Thoracic aorta (tissue), 2 donors: ENCODE measurements around the gene ARRDC4. TPM values are rescaled to one million over a fixed set of nuclear protein-coding genes. Genes with fewer than 3 reads are reported as not detected.

ENCODE experiments used
- ATAC-seq: fragments of 150-250 bp; one replicate; pipeline ENCODE4 v1.8.0; 2017; ENCODE audit warnings: low read depth; ENCODE audit not compliant: insufficient number of reproducible peaks, low FRiP score
- DNase-seq: peaks from one replicate; pipeline ENCODE4 v3.0.0-alpha.2; 2020; ENCODE audit warnings: low spot score
- H3K27ac ChIP-seq, 2 donors: fragments of 200-600 bp; sonication (generic); 1 replicate in 1 of 2; 2 replicates in 1 of 2; pipeline ENCODE4 v1.5.1; 2016; ENCODE audit warnings: mild to moderate bottlenecking in 2 of 2, moderate library complexity in 2 of 2
- H3K27me3 ChIP-seq: fragments of 200-600 bp; sonication (generic); replicated peaks from 2 replicates; pipeline ENCODE4 v1.6.0; 2016; ENCODE audit warnings: mild to moderate bottlenecking; ENCODE audit not compliant: insufficient read depth
- H3K36me3 ChIP-seq: fragments of 200-600 bp; sonication (generic); one replicate; pipeline ENCODE4 v1.5.1; 2016
- H3K4me1 ChIP-seq, 2 donors: fragments of 200-600 bp; sonication (generic); 1 replicate in 1 of 2; 2 replicates in 1 of 2; pipeline versions ENCODE4 v1.5.1 to v1.6.0; 2016; ENCODE audit warnings: low read depth in 2 of 2, mild to moderate bottlenecking in 1 of 2; ENCODE audit not compliant: control insufficient read depth in 1 of 2
- H3K4me3 ChIP-seq: fragments of 200-600 bp; sonication (generic); 2 replicates; pipeline ENCODE4 v1.5.1; 2016; ENCODE audit warnings: mild to moderate bottlenecking
- H3K9me3 ChIP-seq: fragments of 200-600 bp; sonication (generic); 2 replicates; pipeline ENCODE4 v1.5.1; 2016
- CTCF ChIP-seq: fragments of 200-600 bp; sonication (generic); IDR thresholded peaks from one replicate; pipeline ENCODE4 v1.5.1; 2019; ENCODE audit warnings: antibody characterized with exemption
- total RNA-seq, 2 donors: library from RNA; depleted of rRNA; stranded (reverse); fragments of >200 nt; gene quantifications; one replicate each; pipeline versions ENCODE4 v1.1.0 to v1.2.3, GENCODE V29; 2016

Gene ARRDC4
- total RNA-seq, 2 donors from 2014 or later, result 18.8 to 31.0 TPM

GRCh38 chr15:97929456-97930229 lies 30.9 kb upstream of the ARRDC4 start:
- Histone ChIP-seq H3K4me3 (no peak overlapping the region), H3K36me3 (no peaks in the 10 kb centered on the region), H3K27ac (no peak overlapping the region), H3K4me1 (no peaks in the 10 kb centered on the region), H3K27me3 (no peaks in the 10 kb centered on the region), H3K9me3 (no peaks in the 10 kb centered on the region)
- TF ChIP-seq CTCF, result no peak
- no peak for DNase-seq
- ATAC-seq, result no peak

- no peaks in the 10 kb centered on the region for H3K4me1 ChIP-seq
- no peak overlapping the region for H3K27ac ChIP-seq
- H3K27me3 ChIP-seq, result no peaks in the 10 kb centered on the region
- no peak overlapping the region for H3K4me3 ChIP-seq
- H3K9me3 ChIP-seq, result no peaks in the 10 kb centered on the region
- ATAC-seq, result no peak
- no peak for TF ChIP-seq CTCF
- no peaks in the 10 kb centered on the region for H3K36me3 ChIP-seq
- DNase-seq, result no peak
These were observed 30.3 kb upstream of the ARRDC4 start for GRCh38 chr15:97930230-97930629.

DNA sequence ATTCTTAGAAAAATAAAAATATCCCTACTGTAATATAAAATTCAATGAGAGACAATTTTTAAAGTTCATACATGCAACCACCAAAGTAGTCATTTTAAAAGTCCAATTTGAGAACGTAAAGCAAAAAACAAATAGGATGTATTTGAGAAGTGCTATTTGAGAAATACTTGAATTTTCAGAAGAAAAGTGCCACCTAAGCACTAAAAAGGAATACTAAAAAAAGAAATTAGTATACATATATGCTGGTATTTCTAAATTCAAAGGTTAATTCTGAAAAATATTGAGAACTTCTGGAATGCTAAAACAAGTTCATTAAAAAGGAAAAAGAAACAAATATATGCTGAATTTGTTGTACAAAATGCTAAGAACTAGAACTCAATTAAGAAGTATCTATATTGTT lies 29.2 kb upstream of the ARRDC4 start:
- no peak overlapping the region for H3K27ac ChIP-seq
- no peak for TF ChIP-seq CTCF
- ATAC-seq, result no peak
- peaks cover 3% of the 10 kb centered on the region for H3K9me3 ChIP-seq
- no peaks in the 10 kb centered on the region for H3K36me3 ChIP-seq
- no peaks in the 10 kb centered on the region for H3K4me1 ChIP-seq
- H3K27me3 ChIP-seq, result no peaks in the 10 kb centered on the region
- no peak overlapping the region for H3K4me3 ChIP-seq
- no peak for DNase-seq

DNA sequence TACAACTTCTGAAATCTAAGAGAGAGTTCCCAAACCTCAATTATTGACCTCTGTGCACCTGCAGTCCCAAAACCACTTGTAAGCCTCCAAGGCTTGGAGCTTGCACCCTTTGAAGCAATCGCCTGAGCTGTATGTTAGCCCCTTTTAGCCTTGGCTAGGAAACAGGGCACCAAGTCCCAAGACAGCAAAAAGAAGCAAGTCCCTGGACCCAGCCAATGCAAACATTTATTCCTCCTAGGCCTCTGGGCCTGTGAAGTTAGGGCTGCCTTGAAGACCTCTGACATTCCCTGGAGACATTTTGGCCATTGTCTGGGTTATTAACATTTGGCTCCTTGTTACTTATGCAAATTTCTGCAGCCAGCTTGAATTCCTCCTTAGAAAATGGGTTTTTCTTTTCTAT lies 26.9 kb upstream of the ARRDC4 start:
- Histone ChIP-seq H3K36me3 (no peaks in the 10 kb centered on the region), H3K27ac (no peak overlapping the region), H3K9me3 (peaks cover 3% of the 10 kb centered on the region), H3K4me1 (no peaks in the 10 kb centered on the region), H3K27me3 (no peaks in the 10 kb centered on the region), H3K4me3 (no peak overlapping the region)
- ATAC-seq (no peak), DNase-seq (no peak)
- TF ChIP-seq CTCF, result no peak

- no peak for DNase-seq
- no peaks in the 10 kb centered on the region for H3K36me3 ChIP-seq
- H3K9me3 ChIP-seq, result peaks cover 1% of the 10 kb centered on the region
- H3K27ac ChIP-seq, result no peak overlapping the region
- TF ChIP-seq CTCF, result no peak
- no peak for ATAC-seq
- H3K4me1 ChIP-seq, result no peaks in the 10 kb centered on the region
- no peaks in the 10 kb centered on the region for H3K27me3 ChIP-seq
- no peak overlapping the region for H3K4me3 ChIP-seq
These were observed 19.5 kb upstream of the ARRDC4 start for GRCh38 chr15:97940993-97941392.
